NCI-H446 (cell line): Measurements from ENCODE around the gene NAGS.
"Not testable (repeated sequence)": the region's sequence is repeated elsewhere in the genome, so short reads cannot be mapped to it uniquely, and the experiment has no call there.

ENCODE experiments used
- DNase-seq, 2 experiments: peaks; one replicate each; lab custom pipeline; 2025; lab: John Stamatoyannopoulos, UW

Gene NAGS

DNA sequence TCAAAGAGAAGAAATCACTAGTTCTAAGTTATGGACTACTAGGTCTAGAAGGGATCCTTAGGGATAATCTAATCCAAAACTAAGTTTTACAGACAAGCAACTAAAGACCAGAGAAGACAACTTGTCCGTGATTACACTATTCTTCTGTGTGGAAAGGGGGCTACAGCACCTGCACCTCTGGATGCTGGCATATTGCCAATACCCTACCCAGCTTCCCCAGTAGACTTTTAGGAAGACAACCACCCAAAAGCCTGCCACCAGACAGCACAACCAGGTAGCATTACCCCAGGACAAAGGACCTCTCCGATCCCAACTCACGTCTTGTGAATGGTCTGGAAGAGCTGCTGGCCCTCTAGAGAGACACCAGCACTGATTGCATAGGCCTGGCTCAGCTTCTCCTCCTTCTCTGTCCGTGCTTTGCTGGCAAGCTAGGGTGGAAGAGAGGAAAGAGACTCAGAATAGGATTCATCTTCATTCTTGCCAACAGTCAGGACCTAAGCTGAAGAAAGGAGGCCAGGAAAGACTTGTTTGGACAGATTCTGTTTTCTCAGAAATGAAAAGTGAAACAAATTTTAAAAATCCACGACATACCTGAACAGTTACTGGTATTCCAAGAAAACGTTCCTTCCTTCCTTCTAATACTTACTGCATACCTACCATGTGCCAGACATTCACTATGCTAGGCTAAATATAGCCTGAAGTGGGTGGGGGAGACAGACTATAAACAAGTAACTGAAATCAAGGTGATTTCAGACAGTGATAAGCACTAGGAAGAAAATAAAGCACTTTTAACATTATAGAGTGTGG lies 35.6 kb downstream of the NAGS start:
- DNase-seq = no peak

DNA sequence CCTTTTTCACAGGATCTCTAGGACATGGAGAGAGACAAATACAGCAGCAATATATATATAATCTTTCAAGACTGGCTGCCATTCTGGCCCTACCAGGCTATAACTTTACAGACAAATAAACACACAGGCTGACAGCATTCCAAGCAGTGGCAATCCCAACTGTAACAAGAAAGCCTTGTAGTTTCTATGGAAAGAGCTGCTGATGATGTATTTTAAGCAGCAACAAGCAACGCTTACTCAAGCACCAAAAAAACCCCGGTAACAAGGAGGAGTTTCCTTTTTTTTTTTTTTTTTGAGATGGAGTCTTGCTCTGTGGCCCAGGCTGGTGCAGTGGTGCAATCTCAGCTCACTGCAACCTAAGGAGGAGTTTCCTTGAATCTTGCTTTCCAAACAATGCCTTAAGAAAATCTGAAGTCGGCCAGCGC lies 38.9 kb downstream of the NAGS start:
- no peak for DNase-seq

DNA sequence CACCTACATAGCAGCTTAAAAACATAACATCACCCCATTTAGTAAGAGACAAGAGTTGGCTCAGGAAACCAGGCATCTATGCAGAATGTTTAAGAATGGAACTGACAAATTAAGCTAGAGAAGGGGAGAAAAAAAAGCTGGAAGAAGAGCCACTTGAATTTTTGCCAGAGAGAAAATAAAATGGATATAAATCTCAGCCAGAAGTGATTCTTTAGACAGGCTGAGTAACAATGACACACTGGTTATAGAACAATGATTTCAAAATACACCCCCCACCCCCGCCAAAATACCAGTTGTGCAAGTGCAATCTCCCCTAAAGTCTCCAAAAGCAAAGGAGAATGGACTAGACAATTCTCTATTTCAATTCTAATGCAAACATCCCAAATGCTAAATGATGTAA lies 39.6 kb downstream of the NAGS start:
- DNase-seq = no peak

DNA sequence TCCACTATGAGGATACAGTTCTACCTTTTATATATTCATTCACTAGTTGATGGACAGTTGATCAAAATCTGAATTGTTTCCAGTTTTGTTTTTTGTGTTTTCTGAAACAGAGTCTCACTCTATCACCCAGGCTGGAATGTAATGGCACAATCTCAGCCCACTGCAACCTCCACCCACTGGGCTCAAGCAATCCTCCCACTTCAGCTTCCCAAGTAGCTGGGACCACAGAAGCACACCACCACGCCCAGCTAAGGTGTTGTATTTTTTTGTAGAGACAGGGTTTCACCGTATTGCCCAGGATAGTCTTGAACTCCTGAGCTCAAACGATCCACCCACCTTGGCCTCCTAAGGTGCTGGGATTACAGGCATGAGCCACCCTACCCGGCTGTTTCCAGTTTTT lies 41.1 kb downstream of the NAGS start:
- DNase-seq = no peak

DNA sequence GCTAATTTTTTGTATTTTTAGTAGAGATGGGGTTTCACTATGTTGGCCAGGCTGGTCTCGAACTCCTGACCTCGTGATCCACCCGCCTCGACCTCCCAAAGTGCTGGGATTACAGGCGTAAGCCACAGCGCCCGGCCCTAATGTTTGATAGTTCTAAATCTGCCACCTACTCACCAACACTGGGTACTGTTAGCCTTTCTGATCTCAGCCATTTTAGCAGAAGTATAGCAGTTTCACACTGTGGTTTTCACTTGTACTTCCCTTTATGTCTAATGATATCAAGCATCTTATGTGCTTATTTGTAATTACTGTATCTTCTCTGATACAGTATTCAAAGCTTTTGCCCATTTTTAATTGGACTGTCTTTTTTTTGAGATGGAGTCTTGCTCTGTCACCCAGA lies 42.5 kb downstream of the NAGS start:
- not testable (repeated sequence) for DNase-seq

DNA sequence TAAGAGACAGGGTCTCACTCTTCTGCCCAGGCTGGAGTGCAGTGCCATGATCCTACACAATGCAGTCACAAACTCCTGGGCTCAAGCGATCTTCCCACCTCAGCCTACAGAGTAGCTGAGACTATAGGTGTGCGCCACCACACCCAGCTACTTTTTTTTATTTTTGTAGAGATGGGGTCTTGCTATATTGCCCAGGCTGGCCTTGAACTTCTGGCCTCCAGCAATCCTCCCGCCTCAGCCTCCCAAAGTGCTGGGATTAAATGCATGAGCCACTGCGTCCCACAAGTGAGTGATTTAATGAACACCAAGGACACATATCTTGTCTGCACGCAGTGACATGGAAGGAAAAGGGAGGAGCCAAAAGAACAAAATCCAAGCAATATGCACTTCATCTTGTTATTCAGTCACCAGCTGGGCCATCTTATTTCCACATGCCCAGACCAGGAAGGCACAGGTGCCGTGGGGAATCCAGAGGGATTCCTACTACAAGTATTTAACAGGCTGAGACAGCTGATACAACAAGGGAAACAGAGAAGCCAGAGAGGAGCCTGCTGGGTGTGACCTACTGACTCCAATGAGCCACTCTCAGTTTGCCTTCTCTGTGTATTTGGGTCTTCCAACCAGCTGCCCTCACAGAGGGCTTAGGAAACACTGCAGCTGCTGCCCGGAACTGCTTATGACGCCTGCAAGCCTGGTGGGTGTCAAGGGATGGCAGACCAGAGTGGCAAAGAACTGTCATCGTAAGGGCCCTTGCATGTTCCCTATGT lies 45.1 kb downstream of the NAGS start:
- DNase-seq = no peak

DNA sequence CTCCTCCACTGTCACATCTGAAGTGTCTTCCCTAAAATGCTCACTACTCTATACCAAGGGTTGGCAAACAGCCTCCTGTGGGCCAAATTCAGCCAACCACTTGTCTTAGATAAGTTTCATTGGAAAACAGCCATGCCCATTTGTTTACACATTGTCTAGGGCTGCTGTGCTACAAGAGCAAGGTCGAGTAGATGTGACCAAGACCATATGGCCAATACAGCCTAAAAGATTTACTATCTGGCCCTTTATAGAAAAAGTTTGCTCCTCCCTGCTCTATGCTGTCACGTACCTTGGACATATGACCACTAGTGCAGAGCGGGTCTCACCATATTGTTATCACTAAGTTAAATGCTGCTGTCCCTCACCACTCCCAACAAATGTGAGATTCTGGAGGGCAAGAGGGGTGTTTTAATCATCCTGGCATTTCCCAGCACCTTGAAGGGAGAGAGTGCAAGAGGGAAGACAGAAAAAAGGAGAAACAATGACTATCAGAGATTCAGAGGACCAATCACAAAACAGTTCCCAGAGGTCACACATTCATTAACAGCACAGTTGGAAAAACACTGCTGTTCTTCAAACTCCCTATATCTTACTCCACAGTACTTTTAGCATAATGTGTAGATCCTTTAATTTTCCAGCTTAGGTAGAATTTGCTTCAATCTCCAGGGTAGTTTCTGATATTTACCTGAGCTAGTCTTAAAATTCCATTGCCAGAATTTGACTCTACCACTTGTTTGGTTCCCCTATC lies 48.9 kb downstream of the NAGS start:
- DNase-seq = no peak
